ENCODE results near the gene RHEX. TPM values are rescaled to one million over a fixed set of nuclear protein-coding genes. Genes with fewer than 3 reads are reported as not detected.
A peak's percentile ranks its signal among the peaks of the same experiment; 100 is the strongest.

RHEX gene
- total and polyA plus RNA-seq, 2 of the 13 experiments (the other 11 are each of a cell fraction or from before 2014, with no cell fraction given), result 1.4 to 2.7 TPM

GRCh38 chr1:206112600-206113301 lies 59.8 kb downstream of the RHEX start:
- ChIA-PET CTCF (ENCODE audit: low intra/inter-chr PET ratio, low total read pairs) (no interaction called here), POLR2A (interaction anchor here (1.0 kb wide), 1 partner anchor 57 kb away, joined by 4 read pairs; no protein-coding TSS in a partner anchor)
- FAIRE-seq (peak; percentile 89), ATAC-seq (peak; percentile 49), DNase-seq (ENCODE audit: low spot score) (peak; percentile 64)
- BruUV-seq (replicated peaks), result no TSS peak
- Histone ChIP-seq H3K9ac (ENCODE audit: insufficient read depth, low read depth, low read length) (no peak overlapping the region), H3K27me3 (ENCODE audit: control insufficient read depth in 1 of 2, insufficient read depth in 2 of 2, low read length in 2 of 2) (peaks cover 0 to 4% of the 10 kb centered on the region in 2 experiments; a peak in 2 of 5 replicates), H3K4me2 (ENCODE audit: low read depth, low read length) (peak overlapping the region; percentile 93), H3K4me1 (ENCODE audit: insufficient read depth, low read length) (peaks cover 69% of the 10 kb centered on the region), H4K20me1 (ENCODE audit: insufficient read depth, low read length) (no peaks in the 10 kb centered on the region), H3K79me2 (ENCODE audit: insufficient read depth, low read length) (no peaks in the 10 kb centered on the region), H3K27ac (ENCODE audit: extremely low read length, insufficient read depth, low read length) (no peak overlapping the region), H3K36me3 (replicated peaks in 1 of 2; ENCODE audit: control insufficient read depth in 1 of 2, insufficient read depth in 2 of 2, low read length in 2 of 2) (no peaks in the 10 kb centered on the region), H2AFZ (ENCODE audit: low read length) (no peak overlapping the region), H3K4me3 (replicated peaks in 1 of 3; ENCODE audit: insufficient read depth in 1 of 3, low read depth in 2 of 3, low read length in 3 of 3) (peak overlapping the region; percentile 45 to 69 (median 59)), H3K9me3 (ENCODE audit: low read length) (no peaks in the 10 kb centered on the region)
- in situ Hi-C loops (cut with HindIII; ENCODE audit: extremely low pct_ligation_motif_present, low pct_unique_long_range_greater_than_20kb), result no loop called here
- intact Hi-C loops (cut with micrococcal nuclease; ENCODE audit: unreplicated experiment), result no loop called here
- WGBS (ENCODE audit: low lambda C conversion rate), result 14% methylated on average over 9 of the region's 9 CpGs
- peak; percentile 17 for TF ChIP-seq XRCC5 (optimal IDR thresholded peaks at IDR 0.05; ENCODE audit: low read length)
- no peak for TF ChIP-seq REST (IDR thresholded peaks at IDR 0.05; ENCODE audit: borderline replicate concordance in 1 of 2, low read depth in 1 of 2, low read length in 2 of 2)
- peak; percentile 65; the same call in 1 of the 2 replicates for TF ChIP-seq ZFP91 (CRISPR knock-in tag; IDR thresholded peaks at IDR 0.05; ENCODE audit: borderline replicate concordance)
- peak; percentile 62; the same call in 1 of the 2 replicates for TF ChIP-seq ELF3 (CRISPR knock-in tag; IDR thresholded peaks at IDR 0.05)
- no peak for TF ChIP-seq SOX6 (IDR thresholded peaks at IDR 0.05)
- TF ChIP-seq SOX6 (CRISPR knock-in tag; IDR thresholded peaks at IDR 0.05), result peak; percentile 49; the same call in 1 of the 2 replicates
- TF ChIP-seq DBP (CRISPR knock-in tag; IDR thresholded peaks at IDR 0.05; ENCODE audit: not compliant biosample characterization), result peak; percentile 28
- no peak for TF ChIP-seq ZNF800 (CRISPR knock-in tag; IDR thresholded peaks at IDR 0.05)
- no peak for TF ChIP-seq SMAD1 (CRISPR knock-in tag; IDR thresholded peaks at IDR 0.05; ENCODE audit: borderline replicate concordance, low read depth)
- no peak for TF ChIP-seq NR1H2 (CRISPR knock-in tag; IDR thresholded peaks at IDR 0.05; ENCODE audit: borderline replicate concordance, low read depth)
- TF ChIP-seq SMAD3 (CRISPR knock-in tag; IDR thresholded peaks at IDR 0.05), result no peak

Measured in HepG2 (cell line).